SK-N-SH (cell line): Measurements from ENCODE around the gene RABIF. TPM values are rescaled to one million over a fixed set of nuclear protein-coding genes. Genes with fewer than 3 reads are reported as not detected.

Experiments
- CTCF ChIA-PET: fragments of 300-600, 350-600 bp; formaldehyde crosslinking; extraction: SDS; loops from one replicate; lab custom pipeline; 2021; lab: Yijun Ruan, JAX
- POLR2A ChIA-PET: fragments of 350-600 bp; sonication (Branson Sonifier 250); formaldehyde crosslinking; extraction: SDS; loops from one replicate; lab custom pipeline; 2020; ENCODE audit warnings: antibody characterized with exemption, inconsistent platforms; lab: Yijun Ruan, JAX
- DNase-seq: peaks from one replicate; pipeline ENCODE4 v3.0.0; 2012
- H2AFZ ChIP-seq: fragments of 200-600 bp; sonication (generic); 2 replicates; pipeline ENCODE4 v1.8.1; 2016; ENCODE audit warnings: antibody characterized with exemption, mild to moderate bottlenecking, low read depth
- H3F3A ChIP-seq: fragments of 200-600 bp; sonication (generic); replicated peaks from 2 replicates; pipeline ENCODE3; 2016; ENCODE audit warnings: antibody characterized with exemption, mild to moderate bottlenecking; ENCODE audit not compliant: insufficient read depth
- H3K27ac ChIP-seq, 2 experiments: fragments of 200-500 bp in 1 of 2; fragments of 200-600 bp in 1 of 2; sonication (Bioruptor generic) in 1 of 2; sonication (generic), shearing (Covaris generic) in 1 of 2; 2 replicates each; pipeline versions ENCODE4 v1.5.1 to v1.6.1; 2014 to 2016; ENCODE audit warnings: low read depth in 2 of 2, inconsistent platforms in 1 of 2, low read length in 1 of 2, mild to moderate bottlenecking in 1 of 2, mixed read lengths in 1 of 2
- H3K27me3 ChIP-seq: fragments of 200-600 bp; sonication (generic), shearing (Covaris generic); 2 replicates; pipeline ENCODE4 v1.6.1; 2016; ENCODE audit warnings: mixed run types; ENCODE audit not compliant: insufficient read depth
- H3K36me3 ChIP-seq, 2 experiments: fragments of 200-500 bp in 1 of 2; fragments of 200-600 bp in 1 of 2; sonication (Bioruptor generic) in 1 of 2; sonication (generic) in 1 of 2; replicated peaks in 1 of 2; 2 replicates each; pipeline versions ENCODE3 to v1.5.1; 2014 to 2016; ENCODE audit warnings: low read length in 1 of 2, mild to moderate bottlenecking in 1 of 2; ENCODE audit not compliant: insufficient read depth in 2 of 2, control insufficient read depth in 1 of 2
- H3K4me1 ChIP-seq, 2 experiments: fragments of 200-500 bp in 1 of 2; fragments of 200-600 bp in 1 of 2; sonication (Bioruptor generic) in 1 of 2; sonication (generic), shearing (Covaris generic) in 1 of 2; 2 replicates each; pipeline versions ENCODE4 v1.5.1 to v1.6.1; 2014 to 2016; ENCODE audit warnings: low read depth in 1 of 2, low read length in 1 of 2, mixed run types in 1 of 2; ENCODE audit not compliant: insufficient read depth in 2 of 2, control insufficient read depth in 1 of 2
- H3K4me2 ChIP-seq: fragments of 200-600 bp; sonication (generic), shearing (Covaris generic); 2 replicates; pipeline ENCODE4 v1.6.1; 2017; ENCODE audit warnings: mixed run types
- H3K4me3 ChIP-seq, 2 experiments: fragments of 200-500 bp in 1 of 2; fragments of 200-600 bp in 1 of 2; sonication (Bioruptor generic) in 1 of 2; sonication (generic), shearing (Covaris generic) in 1 of 2; 2 replicates each; pipeline versions ENCODE4 v1.5.1 to v1.8.1; 2014 to 2016; ENCODE audit warnings: low read depth in 2 of 2, inconsistent platforms in 1 of 2, low read length in 1 of 2, mild to moderate bottlenecking in 1 of 2, mixed read lengths in 1 of 2, moderate library complexity in 1 of 2
- H3K79me2 ChIP-seq: fragments of 200-600 bp; sonication (generic); 2 replicates; pipeline ENCODE4 v1.8.1; 2017; ENCODE audit warnings: mild to moderate bottlenecking; ENCODE audit not compliant: insufficient read depth
- H3K9ac ChIP-seq: fragments of 200-600 bp; sonication (generic); 2 replicates; pipeline ENCODE4 v1.6.1; 2017; ENCODE audit warnings: mixed run types
- H3K9me2 ChIP-seq: fragments of 200-600 bp; sonication (generic); 2 replicates; pipeline ENCODE4 v1.6.1; 2017; ENCODE audit warnings: mixed run types
- H3K9me3 ChIP-seq: fragments of 200-600 bp; sonication (generic); 2 replicates; pipeline ENCODE4 v1.6.1; 2017; ENCODE audit warnings: mixed run types, mild to moderate bottlenecking, moderate library complexity
- H4K20me1 ChIP-seq: fragments of 200-600 bp; sonication (generic); 2 replicates; pipeline ENCODE4 v1.6.1; 2017; ENCODE audit warnings: mild to moderate bottlenecking, mixed run types; ENCODE audit not compliant: insufficient read depth
- EP300 ChIP-seq, 2 experiments: IDR thresholded peaks; 2 replicates each; pipeline versions ENCODE4 v1.4.0 to v1.6.1; 2012; ENCODE audit warnings: borderline replicate concordance in 1 of 2, low read depth in 1 of 2, low read length in 1 of 2
- FOSL2 ChIP-seq: IDR thresholded peaks from 2 replicates; pipeline ENCODE4 v1.4.0; 2012; ENCODE audit warnings: low read depth, mild to moderate bottlenecking, moderate library complexity, borderline replicate concordance
- FOXM1 ChIP-seq: IDR thresholded peaks from 2 replicates; pipeline ENCODE4 v1.4.0; 2012; ENCODE audit warnings: low read depth, mild to moderate bottlenecking
- GABPA ChIP-seq: IDR thresholded peaks from 2 replicates; pipeline ENCODE4 v1.4.0; 2012; ENCODE audit warnings: low read depth, mild to moderate bottlenecking
- MEF2A ChIP-seq: IDR thresholded peaks from 2 replicates; pipeline ENCODE4 v1.4.0; 2012; ENCODE audit warnings: low read depth, borderline replicate concordance
- RAD21 ChIP-seq: IDR thresholded peaks from 2 replicates; pipeline ENCODE4 v1.6.1; 2012; ENCODE audit warnings: mild to moderate bottlenecking, low read length
- RFX5 ChIP-seq: IDR thresholded peaks from 2 replicates; pipeline ENCODE4 v1.6.1; 2012; ENCODE audit warnings: mild to moderate bottlenecking, improper control_type of control experiment, low read length
- RXRA ChIP-seq: IDR thresholded peaks from 2 replicates; pipeline ENCODE4 v1.4.0; 2012; ENCODE audit warnings: low read depth, mild to moderate bottlenecking, borderline replicate concordance
- SMC3 ChIP-seq: IDR thresholded peaks from 2 replicates; pipeline ENCODE4 v1.6.1; 2012; ENCODE audit warnings: low read depth, low read length, improper control_type of control experiment
- TAF1 ChIP-seq: IDR thresholded peaks from 2 replicates; pipeline ENCODE4 v1.6.1; 2012; ENCODE audit warnings: low read depth, mild to moderate bottlenecking, low read length, moderate library complexity, borderline replicate concordance
- TCF12 ChIP-seq: IDR thresholded peaks from 2 replicates; pipeline ENCODE4 v1.4.0; 2012
- WGBS: methylation state at CpG from one replicate; pipeline ENCODE4 v1.1.6; 2017; ENCODE audit warnings: low lambda C conversion rate; 5-methylcytosine and 5-hydroxymethylcytosine counted together
- polyA plus RNA-seq, 3 experiments: library from polyadenylated mRNA; depleted of rRNA; stranded (reverse); fragments of >200 nt; gene quantifications; 2 replicates each; pipeline ENCODE4 v1.2.3, GENCODE V29; 2012
- TF ChIP-seq, protein P1 (sequence below): IDR thresholded peaks from 2 replicates; pipeline ENCODE4 v1.4.0; 2012; ENCODE audit warnings: low read depth, borderline replicate concordance
- TF ChIP-seq, protein P2 (sequence below): IDR thresholded peaks from 2 replicates; pipeline ENCODE4 v1.4.0; 2012; ENCODE audit warnings: low read depth

Gene RABIF
- polyA plus RNA-seq, 1 of the 3 experiments (the other 2 are of a cell fraction): 10.7 TPM

DNA sequence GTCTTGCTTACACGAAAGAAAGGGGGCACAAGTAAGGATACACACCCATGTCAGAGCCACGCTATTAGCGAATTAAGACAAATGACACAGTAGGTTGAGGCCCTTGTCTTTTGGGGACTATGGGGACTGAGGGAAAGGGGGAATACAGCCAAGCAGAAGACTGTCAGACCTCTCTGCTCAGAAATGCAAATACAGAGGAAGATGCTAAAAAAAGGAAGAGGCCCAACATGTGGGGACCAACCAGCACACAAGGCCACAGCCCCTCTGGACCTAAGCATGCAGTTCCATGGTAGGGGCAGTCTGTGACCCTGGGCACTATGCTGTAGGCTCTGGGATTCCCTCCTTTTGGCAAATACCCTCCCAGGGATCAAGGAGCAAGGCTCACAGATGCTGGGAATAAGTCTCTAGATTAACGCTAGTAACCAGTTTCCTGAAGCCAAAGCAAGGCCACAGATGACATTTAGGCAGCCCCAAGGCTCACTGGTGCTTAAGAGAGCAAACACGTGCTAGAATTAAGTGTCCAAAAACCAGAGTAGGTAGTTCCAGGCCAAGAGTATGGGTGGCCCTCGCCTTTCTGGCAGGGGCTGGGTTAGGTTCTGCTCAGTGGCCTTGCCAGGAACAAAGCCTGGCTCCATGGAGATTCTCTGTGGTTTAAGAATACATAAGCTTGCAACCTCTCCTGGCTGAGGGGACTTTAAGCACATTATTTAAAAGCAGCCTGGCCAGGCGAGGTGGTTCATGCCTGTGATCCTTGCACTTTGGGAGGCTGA, 38.2 kb downstream of the RABIF start:
- Histone ChIP-seq H3K9me3 (no peaks in the 10 kb centered on the region), H3K27ac (no peak overlapping the region), H3K4me1 (no peaks in the 10 kb centered on the region), H3K4me2 (no peak overlapping the region), H2AFZ (no peak overlapping the region), H3K4me3 (no peak overlapping the region), H3K79me2 (no peaks in the 10 kb centered on the region), H3K9ac (no peak overlapping the region), H3K36me3 (no peaks in the 10 kb centered on the region), H3F3A (no peaks in the 10 kb centered on the region), H3K9me2 (no peaks in the 10 kb centered on the region), H4K20me1 (no peaks in the 10 kb centered on the region), H3K27me3 (no peaks in the 10 kb centered on the region)
- POLR2A ChIA-PET: no interaction called here
- WGBS: 83% methylated on average over 6 of the region's 7 CpGs
- no peak for DNase-seq
- no peak for TF ChIP-seq TCF12
- no peak for TF ChIP-seq RXRA
- CTCF ChIA-PET: interaction anchor here (0.6 to 0.9 kb wide), 3 partner anchors 76 to 132 kb away, joined by 3 read pairs; no protein-coding TSS in a partner anchor

DNA sequence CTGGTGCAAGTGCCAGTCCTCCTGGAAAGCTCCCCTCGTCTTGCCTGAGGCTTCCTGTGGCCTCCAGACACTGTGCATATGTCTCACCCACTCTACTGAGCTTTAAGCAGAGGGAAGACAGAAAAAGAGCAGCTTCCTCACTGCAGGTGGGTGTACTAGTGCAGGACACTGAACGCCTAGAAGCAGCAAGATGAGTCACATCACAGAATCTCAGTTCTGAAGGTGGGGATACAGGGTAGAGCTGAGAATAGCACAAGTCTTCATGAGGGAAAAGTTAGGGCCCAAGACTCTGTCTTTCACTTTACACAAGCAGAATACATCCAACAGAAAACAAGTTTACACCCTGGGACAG, 40.8 kb downstream of the RABIF start:
- Histone ChIP-seq H4K20me1 (no peaks in the 10 kb centered on the region), H3F3A (no peaks in the 10 kb centered on the region), H3K4me1 (no peaks in the 10 kb centered on the region)
- POLR2A ChIA-PET: no interaction called here
- TF ChIP-seq, protein P1, sequence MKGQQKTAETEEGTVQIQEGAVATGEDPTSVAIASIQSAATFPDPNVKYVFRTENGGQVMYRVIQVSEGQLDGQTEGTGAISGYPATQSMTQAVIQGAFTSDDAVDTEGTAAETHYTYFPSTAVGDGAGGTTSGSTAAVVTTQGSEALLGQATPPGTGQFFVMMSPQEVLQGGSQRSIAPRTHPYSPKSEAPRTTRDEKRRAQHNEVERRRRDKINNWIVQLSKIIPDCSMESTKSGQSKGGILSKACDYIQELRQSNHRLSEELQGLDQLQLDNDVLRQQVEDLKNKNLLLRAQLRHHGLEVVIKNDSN: no peak
- TF ChIP-seq FOSL2: no peak
- TF ChIP-seq, all 33 proteins: peak for 0
- Histone ChIP-seq H3K9me3 (no peaks in the 10 kb centered on the region), H3K27me3 (no peaks in the 10 kb centered on the region), H3K27ac (no peak overlapping the region), H2AFZ (no peak overlapping the region), H3K9ac (no peak overlapping the region), H3K4me2 (no peak overlapping the region), H3K4me3 (no peak overlapping the region), H3K36me3 (no peaks in the 10 kb centered on the region), H3K9me2 (no peaks in the 10 kb centered on the region), H3K79me2 (no peaks in the 10 kb centered on the region)
- 24% methylated on average over 2 of the region's 2 CpGs for WGBS
- CTCF ChIA-PET: no interaction called here
- DNase-seq: no peak

DNA sequence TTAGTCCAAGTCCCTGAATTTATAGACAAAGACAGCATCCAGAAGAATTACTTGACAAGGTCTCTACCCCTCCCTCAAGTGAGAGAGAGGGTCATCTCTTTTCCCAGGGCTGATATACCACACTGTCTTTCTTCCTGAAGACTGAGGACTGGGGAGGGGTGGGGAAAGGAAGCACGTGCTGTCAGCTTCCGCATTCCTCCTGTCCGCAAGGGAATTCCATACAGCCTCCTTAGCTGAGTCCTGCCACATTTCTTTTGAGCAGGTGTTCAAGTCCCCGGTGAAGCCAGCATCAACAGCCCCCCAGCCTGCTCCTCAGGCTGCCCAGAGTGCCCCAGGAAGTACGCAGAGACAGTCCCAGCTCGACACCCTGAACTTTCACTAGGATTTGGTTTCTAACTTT, 44.0 kb downstream of the RABIF start:
- no peak overlapping the region for H3K4me2 ChIP-seq
- POLR2A ChIA-PET: no interaction called here
- 70% methylated on average over 6 of the region's 6 CpGs for WGBS

More for the DNA sequence above, 44.0 kb downstream of the RABIF start:
- Histone ChIP-seq H3K9me3 (no peaks in the 10 kb centered on the region), H4K20me1 (no peaks in the 10 kb centered on the region), H3K4me1 (no peaks in the 10 kb centered on the region), H3K27me3 (no peaks in the 10 kb centered on the region), H3K36me3 (no peaks in the 10 kb centered on the region), H3F3A (no peaks in the 10 kb centered on the region), H3K4me3 (no peak overlapping the region), H3K9me2 (no peaks in the 10 kb centered on the region), H3K9ac (no peak overlapping the region), H2AFZ (no peak overlapping the region), H3K79me2 (no peaks in the 10 kb centered on the region), H3K27ac (no peak overlapping the region)
- TF ChIP-seq, protein P2, sequence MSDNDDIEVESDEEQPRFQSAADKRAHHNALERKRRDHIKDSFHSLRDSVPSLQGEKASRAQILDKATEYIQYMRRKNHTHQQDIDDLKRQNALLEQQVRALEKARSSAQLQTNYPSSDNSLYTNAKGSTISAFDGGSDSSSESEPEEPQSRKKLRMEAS: no peak
- TF ChIP-seq SMC3: no peak
- TF ChIP-seq GABPA: no peak
- no peak for TF ChIP-seq RFX5
- no peak for TF ChIP-seq RAD21
- TF ChIP-seq TAF1: no peak
- TF ChIP-seq MEF2A: no peak
- no peak for TF ChIP-seq EP300 (IDR thresholded peaks at IDR 0.05; ENCODE audit: borderline replicate concordance in 1 of 2, low read depth in 1 of 2, low read length in 1 of 2)
- no peak for TF ChIP-seq FOXM1
- CTCF ChIA-PET: interaction anchor here (0.8 kb wide), 1 partner anchor 152 kb away, joined by 3 read pairs; no protein-coding TSS in a partner anchor
- no peak for DNase-seq
